Dermis lymphatic vessel endothelial cell (primary cell): ENCODE results near the gene MAGEB4. TPM values are rescaled to one million over a fixed set of nuclear protein-coding genes. Genes with fewer than 3 reads are reported as not detected.

Experiments
- total RNA-seq: library from RNA; depleted of rRNA; stranded (reverse); fragments of >200 nt; gene quantifications from 2 replicates; pipeline ENCODE4 v1.2.1, GENCODE V29; 2014

The MAGEB4 gene, protein sequence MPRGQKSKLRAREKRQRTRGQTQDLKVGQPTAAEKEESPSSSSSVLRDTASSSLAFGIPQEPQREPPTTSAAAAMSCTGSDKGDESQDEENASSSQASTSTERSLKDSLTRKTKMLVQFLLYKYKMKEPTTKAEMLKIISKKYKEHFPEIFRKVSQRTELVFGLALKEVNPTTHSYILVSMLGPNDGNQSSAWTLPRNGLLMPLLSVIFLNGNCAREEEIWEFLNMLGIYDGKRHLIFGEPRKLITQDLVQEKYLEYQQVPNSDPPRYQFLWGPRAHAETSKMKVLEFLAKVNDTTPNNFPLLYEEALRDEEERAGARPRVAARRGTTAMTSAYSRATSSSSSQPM
- not detected in 2 replicates for total RNA-seq

DNA sequence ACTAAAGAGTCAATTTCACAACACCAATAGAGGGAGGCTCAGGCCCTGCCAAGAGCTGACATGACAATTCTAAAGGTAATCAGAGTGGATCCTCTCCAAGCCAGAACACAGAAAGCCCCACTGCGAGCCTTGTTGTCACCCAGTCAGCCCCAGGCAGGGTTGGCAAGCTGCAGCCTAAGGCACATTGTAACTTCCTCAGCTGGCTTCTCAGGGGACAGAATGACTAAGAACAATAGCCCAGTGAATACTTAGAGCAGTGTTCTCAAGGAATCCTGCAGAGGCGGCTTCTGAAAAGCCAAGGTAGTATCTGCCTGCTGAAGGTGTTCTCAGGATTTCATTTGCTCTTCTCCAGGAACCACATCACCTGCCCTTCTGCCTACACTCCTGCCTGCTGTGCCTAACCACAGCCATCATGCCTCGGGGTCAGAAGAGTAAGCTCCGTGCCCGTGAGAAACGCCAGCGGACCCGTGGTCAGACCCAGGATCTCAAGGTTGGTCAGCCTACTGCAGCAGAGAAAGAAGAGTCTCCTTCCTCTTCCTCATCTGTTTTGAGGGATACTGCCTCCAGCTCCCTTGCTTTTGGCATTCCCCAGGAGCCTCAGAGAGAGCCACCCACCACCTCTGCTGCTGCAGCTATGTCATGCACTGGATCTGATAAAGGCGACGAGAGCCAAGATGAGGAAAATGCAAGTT, at the start of gene MAGEB4:
MAGEB4 (plus strand) TSS at position 277 of the 692 bp plus-strand sequence; CDS start at position 413, 136 bp downstream.

GRCh38 chrX:30215357-30215843, 26.4 kb upstream of the MAGEB4 start, which contains the start of gene MAGEB2:
Gene MAGEB2, plus strand, starts transcription at chrX:30215563. Its CDS starts 3,018 bp downstream, at chrX:30218581.

DNA sequence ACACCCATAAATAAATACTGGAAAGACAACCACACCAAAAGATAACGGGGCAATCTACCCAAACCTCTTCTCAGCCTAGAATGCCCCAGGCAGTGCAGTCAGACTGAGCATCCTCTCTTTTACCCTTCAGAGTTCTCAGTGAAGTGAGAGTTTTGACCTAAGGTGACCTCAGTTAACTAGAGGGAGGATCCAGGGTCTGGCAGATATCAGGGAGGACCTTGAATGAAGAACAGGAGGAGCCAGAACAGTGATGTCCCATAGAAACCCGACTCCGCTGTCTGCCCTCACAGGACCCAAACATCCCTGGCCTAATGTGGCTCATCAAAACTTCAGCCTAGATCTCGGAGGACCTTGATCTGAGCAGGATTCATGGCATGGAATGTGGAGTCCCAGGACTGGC, 11.4 kb upstream of the MAGEB4 start, which contains the start of gene MAGEB3:
MAGEB3 (plus strand) TSS at position 263 of the 400 bp plus-strand sequence. CDS start 5,268 bp downstream, outside the sequence.

GRCh38 chrX:30246769-30247489, 5.1 kb downstream of the MAGEB4 start, which contains the start of gene MAGEB1:
Gene MAGEB1, plus strand, starts transcription at chrX:30247146. Its CDS starts 3,348 bp downstream, at chrX:30250494.

Other genes starting within 250 kb of the MAGEB4 start
- not detected in 2 replicates for gene MAGEB2, start 26.4 kb upstream of the MAGEB4 start, total RNA-seq
- gene MAGEB3, start 11.3 kb upstream of the MAGEB4 start, total RNA-seq = not detected in 2 replicates
- gene MAGEB1, start 5.1 kb downstream of the MAGEB4 start, total RNA-seq = not detected in 2 replicates
- gene NR0B1, start 67.4 kb downstream of the MAGEB4 start, total RNA-seq = not detected in 2 replicates